G401.6 (cell line): ENCODE measurements around the gene ARF4.
A peak's percentile ranks its signal among the peaks of the same experiment; 100 is the strongest.

Experiments used
- FAIRE-seq: peaks from 2 replicates; lab custom pipeline; 2012; peaks lifted over from hg19 to GRCh38; lab: Jason Lieb, UNC

The ARF4 gene

DNA sequence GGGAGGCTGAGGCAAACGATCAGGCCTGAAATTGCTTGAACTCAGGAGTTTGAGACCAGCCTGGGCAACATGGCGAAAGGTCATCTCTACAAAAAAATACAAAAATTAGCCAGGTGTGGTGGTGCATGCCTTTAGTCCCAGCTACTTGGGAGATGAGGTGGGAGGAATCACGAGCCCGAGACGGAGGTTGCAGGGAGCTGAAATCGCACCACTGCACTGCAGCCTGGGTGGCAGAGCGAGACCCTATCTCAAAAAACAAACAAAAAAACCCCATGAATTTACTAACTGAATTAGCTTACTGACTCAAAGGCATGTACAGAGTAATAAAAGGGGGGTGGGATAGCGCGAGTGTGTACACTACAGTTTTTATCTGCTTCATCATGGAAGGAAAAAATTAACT, 19.3 kb downstream of the ARF4 start:
- no peak for FAIRE-seq

DNA sequence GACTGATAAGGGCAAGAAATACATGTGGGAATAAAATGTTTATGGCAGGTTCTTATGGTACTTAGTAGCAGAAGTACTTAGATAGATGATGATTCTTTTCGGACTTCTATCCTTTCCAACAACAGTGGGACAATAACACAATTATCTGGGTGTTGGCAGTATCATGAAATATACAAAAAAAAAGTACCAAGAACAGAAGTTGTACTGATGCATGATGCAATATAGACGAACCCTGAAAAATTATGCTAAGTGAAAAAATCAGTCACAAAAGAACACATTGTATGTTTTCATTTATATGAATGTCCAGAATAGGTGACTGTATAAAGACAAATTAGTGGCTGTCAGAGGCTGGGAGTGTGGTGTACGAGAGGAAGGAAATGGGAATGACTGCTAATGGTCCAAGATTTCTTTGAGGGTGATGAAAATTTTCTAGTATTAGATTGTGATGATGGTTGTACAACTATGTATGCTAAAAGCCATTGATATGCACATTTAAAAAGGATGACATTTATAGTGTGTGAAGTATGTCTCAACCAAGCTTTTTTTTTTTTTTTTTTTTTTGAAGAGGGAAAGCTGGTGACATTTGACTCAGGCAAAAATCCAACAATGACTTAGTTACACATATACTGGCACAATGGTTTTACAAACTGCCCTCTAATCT, 21.0 kb downstream of the ARF4 start:
- FAIRE-seq, result no peak

DNA sequence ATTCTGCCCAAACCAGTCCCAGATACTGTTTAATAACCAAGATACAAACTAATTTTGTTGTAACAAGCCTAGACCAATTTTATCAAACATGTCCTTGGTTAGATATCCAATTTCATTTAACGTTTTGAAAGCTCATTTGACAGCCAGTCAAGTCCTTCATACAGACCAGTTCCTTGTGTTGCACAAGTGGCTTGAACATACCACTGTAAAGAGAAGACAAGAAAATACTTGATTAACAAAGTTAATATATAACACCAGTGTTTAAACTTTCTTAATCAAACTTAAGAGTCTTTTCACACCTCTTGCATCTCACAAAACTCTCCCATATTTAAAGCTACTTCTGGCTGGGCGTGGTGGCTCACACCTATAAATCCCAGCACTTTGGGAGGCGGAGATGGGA, 25.0 kb downstream of the ARF4 start:
- FAIRE-seq, result peak; percentile 41

DNA sequence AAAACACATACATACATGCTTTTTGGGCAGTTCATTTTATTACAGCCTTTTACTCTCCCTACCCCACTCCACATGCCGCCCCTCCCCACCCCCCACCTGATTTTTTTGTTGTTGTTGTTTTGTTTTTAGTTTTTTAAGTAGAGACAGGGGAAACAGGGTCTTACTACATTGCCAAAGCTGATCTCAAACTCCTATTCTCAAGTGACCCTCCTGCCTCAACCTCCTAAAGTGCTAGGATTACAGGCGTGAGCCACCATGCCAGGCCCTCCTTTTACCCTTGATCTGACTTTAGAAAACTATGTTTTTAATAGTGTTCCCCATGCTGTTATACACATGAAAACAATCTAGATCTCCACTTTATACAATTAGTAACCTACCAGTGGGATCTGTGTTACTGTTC, 26.3 kb downstream of the ARF4 start:
- FAIRE-seq, result no peak

DNA sequence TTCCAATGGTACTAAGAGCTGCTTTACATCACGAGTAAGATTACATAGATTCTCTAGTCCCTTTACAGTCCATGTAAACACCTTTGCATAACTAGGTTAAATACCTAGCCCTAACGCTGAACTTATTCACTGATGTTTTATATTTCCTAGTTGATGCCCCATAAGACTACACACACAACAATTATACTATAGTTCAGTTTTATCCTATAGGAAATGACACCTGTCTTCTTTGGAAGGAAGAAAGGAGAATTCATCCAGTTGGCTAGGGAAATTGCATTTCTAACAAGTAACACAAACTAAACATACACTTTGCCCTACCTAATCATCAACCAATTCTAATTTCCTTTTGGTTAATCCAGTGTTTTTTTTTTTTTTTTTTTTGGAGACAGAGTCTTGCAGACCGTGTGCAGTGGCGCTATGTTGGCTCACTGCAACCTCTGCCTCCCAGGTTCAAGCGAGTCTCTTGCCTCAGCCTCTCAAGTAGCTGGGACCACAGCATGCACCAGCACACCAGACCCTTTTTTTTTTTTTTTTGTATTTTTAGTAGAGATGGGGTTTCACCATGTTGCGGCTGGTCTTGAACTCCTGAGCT, 27.2 kb downstream of the ARF4 start:
- no peak for FAIRE-seq

DNA sequence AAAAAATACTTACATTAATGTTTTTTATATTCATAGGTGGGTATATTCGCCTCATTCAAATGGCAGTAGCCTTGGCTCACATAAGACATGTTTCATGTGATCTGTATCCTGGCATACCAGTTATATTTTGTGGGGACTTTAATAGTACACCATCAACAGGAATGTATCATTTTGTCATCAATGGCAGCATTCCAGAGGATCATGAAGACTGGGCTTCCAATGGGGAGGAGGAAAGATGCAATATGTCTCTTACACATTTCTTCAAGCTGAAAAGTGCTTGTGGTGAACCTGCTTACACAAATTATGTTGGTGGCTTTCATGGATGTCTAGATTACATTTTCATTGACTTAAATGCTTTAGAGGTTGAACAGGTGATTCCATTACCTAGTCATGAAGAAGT, 37.6 kb downstream of the ARF4 start:
- no peak for FAIRE-seq

DNA sequence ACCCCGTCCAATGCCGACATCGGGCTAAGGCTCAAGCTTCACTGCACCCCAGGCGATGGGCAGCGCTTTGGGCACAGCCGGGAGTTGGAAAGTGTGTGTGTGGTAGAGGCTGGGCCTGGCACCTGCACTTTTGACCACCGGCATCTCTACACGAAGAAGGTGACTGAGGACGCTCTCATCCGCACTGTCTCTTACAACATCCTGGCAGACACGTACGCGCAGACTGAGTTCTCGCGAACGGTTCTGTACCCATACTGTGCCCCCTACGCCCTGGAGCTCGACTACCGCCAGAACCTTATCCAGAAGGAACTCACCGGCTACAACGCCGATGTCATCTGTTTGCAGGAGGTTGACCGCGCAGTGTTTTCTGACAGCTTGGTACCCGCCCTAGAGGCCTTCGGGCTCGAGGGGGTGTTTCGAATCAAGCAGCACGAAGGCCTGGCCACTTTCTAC, 40.0 kb downstream of the ARF4 start:
- FAIRE-seq, result no peak

DNA sequence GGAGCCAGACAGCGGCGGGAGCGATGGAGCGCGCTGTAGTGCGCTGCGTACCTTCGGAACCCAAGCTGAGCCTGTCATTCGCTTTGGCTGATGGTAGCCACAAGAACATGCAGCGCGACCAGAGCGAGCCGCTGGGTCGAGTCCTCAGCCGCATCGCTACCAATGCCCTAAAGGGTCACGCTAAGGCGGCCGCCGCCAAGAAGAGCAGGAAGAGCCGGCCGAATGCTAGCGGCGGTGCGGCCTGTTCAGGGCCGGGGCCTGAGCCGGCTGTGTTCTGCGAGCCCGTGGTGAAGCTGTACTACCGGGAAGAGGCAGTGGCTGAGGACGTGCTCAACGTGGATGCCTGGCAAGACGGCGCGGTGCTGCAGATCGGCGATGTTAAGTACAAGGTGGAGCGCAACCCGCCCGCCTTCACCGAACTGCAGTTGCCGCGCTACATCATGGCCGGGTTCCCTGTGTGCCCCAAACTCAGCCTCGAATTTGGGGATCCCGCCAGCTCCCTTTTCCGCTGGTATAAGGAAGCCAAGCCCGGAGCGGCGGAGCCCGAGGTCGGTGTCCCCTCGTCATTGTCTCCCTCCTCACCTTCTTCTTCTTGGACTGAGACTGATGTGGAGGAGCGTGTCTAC, 40.6 kb downstream of the ARF4 start:
- no peak for FAIRE-seq

DNA sequence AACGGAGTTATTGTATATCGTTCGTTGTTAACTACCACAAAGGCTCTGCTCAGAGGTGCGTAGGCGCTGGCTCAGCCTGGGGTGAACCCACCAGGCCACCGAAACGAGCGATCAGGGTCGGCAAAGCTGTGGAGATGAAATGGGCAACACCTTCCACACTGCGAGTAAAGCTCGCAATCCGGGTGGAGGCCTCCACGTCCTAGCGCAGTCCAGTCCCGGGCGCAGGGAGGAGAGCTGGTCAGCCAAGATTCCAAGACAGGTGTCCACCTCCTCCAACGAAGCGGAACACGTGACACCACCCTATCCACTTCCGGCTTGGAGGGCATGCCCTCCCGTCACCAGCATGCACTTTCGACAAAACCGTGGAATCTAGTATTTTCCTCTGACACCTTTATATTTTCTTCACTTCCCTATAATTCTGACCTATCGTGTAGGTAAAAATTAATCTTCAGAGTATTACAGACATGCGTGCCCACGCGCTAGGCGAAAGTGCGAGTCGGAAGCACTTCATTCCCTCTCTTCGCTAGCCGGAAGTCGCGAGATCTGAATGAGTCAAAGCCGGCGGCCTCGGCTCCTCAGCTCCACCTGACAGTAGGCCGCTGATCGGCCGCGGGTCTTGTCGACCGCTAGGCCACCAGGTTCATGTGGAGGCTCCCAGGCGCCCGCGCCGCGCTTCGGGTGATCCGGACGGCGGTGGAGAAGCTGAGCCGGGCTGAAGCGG, 41.2 kb downstream of the ARF4 start, which contains the start of gene PDE12:
Gene PDE12 (plus strand): TSS at position 537 of the 721 bp plus-strand sequence. CDS start 106 bp downstream, at position 643.
- peak; percentile 39 for FAIRE-seq

DNA sequence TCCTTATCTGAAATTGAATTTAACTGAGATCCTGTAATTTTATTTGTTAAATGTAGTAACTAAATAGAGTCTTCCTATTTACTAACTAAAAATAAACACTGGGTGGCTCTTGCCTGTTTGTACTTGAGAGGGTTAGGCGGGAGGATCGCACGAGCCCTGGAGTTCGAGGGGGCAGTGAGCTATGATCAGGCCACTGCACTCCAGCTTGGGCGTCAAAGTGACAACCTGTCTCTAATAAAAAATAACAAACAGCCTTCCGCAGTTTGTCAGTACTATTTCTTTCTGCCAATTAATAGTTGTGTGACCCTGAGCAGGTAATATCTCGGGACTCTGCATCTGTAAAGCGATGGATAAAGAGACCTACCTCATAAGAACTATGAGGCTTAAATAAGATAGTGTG, 41.8 kb downstream of the ARF4 start:
- FAIRE-seq, result no peak

DNA sequence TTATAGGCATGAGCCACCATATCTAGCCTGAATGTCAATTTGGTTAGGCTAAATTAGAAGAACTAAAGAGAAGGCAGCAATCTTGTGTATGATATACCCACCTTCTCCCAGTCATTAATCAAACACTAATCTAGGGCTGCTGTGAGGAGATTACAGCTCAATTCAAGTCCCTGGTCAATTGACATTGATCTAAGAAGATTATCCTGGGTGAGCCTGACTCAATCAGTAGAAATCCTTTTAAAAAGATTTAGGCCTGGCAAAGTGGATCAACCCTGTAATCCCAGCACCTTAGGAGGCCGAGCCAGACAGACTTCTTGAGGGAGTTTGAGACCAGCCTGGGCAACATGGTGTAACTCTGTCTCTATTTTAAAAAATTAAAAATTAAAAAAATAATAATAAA, 50.5 kb downstream of the ARF4 start:
- FAIRE-seq, result no peak

DNA sequence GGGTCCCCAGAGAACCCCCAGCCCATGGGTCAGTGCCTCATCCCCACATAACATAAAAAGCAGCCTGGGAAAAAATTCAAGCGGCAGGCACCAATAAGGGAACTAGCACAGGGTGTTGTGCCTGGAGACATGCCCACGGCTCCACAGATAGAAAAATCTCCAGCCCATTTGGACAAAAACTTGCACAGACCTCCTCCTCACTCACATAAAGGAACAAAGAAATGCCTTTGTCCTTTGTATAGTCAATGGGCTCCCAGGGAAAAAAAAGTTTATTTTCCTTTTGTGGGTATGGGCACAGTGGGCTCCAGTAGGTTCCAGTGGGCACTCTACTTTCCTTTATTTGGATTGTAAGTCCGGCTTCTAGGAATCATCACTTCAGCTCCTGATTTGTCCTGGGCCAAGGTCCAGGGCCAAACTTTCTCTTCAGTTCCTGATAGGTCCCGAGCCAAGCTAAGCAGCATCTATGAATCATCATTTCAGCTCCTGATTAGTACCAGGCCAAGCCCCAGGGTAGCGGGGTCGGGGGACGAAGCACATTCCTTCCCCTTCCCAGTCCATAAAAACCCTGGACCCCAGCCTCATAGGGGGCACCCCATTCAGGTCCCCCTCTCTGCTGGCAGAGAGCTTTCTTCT, 51.4 kb downstream of the ARF4 start:
- FAIRE-seq, result no peak

DNA sequence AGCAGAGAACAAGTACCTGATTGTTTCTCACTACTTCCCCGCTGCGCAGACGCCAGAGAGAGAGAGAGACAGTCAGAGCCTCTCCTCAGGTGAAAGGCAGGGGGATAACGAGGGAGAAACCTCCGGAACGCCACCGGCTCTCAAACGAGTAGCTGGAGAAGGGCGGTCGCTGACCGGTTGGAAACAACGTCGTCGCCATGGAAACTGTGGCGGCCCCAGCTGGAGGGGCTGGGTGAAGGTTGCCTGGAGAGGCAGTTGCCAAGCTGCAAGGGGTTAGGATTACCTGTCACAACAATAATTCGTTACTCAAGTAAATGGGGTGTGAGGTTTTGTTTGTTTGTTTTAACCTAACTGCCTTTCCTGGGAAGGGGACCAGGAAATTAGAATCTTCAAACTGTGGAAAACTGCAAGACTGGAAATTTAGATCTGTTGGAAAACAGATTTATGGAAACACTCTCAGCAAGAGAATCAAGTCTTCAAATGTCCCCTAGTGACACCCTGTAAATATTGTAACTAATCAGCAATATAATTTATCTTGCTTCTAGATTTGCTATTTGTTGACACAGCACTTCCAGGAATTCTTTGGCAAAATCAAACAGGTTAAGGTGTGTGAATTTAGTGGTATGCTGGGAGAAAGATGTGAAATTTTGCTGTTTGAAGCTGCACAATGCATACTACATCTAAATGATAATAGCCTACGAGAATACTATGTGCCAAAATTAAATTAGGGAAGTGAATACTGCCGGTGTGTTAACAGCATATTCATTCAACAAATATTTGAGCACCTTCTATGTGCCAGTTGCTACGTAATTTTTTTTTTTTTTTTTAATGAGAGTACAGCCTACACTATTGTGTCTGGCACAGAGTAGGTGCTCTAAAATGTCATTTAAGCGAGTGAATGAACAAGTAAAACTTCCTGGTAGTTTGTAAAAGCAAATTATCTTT, 52.7 kb downstream of the ARF4 start, which contains the start of gene DNAH12:
Gene DNAH12 (minus strand): TSS at position 164 of the 945 bp plus-strand sequence. CDS start 1,474 bp downstream, outside the sequence.
- FAIRE-seq, result no peak

DNA sequence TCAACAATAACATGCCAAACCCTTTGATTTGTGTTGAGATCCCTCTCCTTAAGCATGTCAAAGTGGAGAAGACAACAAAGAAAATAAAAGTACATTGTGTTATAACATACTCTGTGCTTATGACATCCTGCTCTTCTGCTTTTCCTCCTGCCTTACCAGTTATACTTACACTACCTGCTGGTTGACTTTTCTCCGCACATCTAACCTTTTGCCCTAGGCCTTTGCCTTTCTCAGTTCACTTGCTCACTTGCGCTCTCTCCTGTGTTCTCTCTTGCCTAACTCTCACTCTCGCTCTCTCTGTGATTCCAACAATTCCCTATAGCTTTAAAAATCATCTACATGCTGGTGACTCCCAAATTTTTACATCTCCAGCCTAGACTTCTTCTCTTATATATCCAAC, 58.7 kb downstream of the ARF4 start:
- no peak for FAIRE-seq

DNA sequence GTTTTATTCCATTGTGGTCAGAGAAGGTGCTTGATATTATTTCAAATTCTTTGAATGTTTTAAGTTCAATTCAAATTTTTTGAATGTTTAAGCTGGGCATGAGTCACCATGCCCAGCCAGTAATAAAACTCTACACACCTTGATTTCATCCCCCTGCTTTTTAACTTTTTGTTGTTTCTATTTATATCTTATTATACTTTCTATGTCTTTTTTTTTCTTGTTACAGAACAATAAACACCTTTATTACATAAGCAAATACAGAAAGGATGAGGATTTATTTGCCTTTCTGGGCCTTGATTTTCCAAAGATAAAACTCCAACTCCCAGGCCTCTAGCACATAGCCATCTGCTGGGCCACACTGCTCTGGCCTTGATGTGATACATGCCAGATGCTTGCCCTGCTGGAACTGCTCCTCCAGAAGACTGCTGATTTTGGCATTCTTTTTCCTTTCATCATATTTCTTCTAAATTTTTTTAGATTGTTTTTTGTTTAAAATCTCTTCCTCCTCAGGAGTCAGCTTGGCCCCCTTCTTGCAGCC, 67.0 kb downstream of the ARF4 start:
- no peak for FAIRE-seq
